GM12878 (cell line): ENCODE measurements around the gene KIZ. TPM values are rescaled to one million over a fixed set of nuclear protein-coding genes. Genes with fewer than 3 reads are reported as not detected.

Experiments
- ATF7 ChIP-seq: fragments of 450-650 bp; IDR thresholded peaks from 2 replicates; pipeline ENCODE4 v1.6.1; 2016; ENCODE audit warnings: low read depth, mild to moderate bottlenecking
- CEBPZ ChIP-seq: fragments of 150-350 bp; IDR thresholded peaks from 2 replicates; pipeline ENCODE4 v1.6.1; 2016; ENCODE audit warnings: low read depth, low read length
- CHD2 ChIP-seq: IDR thresholded peaks from 2 replicates; pipeline ENCODE4 v1.6.1; 2011; ENCODE audit warnings: low read depth, low read length, improper control_type of control experiment, borderline replicate concordance
- HDAC2 ChIP-seq: fragments of 200-600 bp; sonication (generic); IDR thresholded peaks from 2 replicates; pipeline ENCODE4 v1.6.1; 2017
- PAX5 ChIP-seq: IDR thresholded peaks from 2 replicates; pipeline ENCODE4 v1.6.1; 2011; ENCODE audit warnings: low read depth, low read length, borderline replicate concordance
- RAD21 ChIP-seq: IDR thresholded peaks from 2 replicates; pipeline ENCODE4 v1.6.1; 2011; ENCODE audit warnings: mild to moderate bottlenecking, low read depth, low read length, moderate library complexity; ENCODE audit not compliant: insufficient read depth
- RELA ChIP-seq: fragments of 450-650 bp; IDR thresholded peaks from 2 replicates; pipeline ENCODE4 v1.8.0; 2014; ENCODE audit warnings: borderline replicate concordance; ENCODE audit not compliant: partially characterized antibody
- RUNX3 ChIP-seq: IDR thresholded peaks from 2 replicates; pipeline ENCODE4 v1.6.1; 2012; ENCODE audit warnings: low read length, inconsistent platforms
- ZNF274 ChIP-seq: IDR thresholded peaks from one replicate; pipeline ENCODE4 v1.8.0; 2011; ENCODE audit not compliant: insufficient read length, insufficient read depth
- ZNF622 ChIP-seq: fragments of 450-650 bp; IDR thresholded peaks from 2 replicates; pipeline ENCODE4 v1.6.1; 2017; ENCODE audit warnings: mild to moderate bottlenecking, inconsistent platforms
- polyA plus RNA-seq, 11 experiments: library from polyadenylated mRNA; depleted of rRNA in 4 of 11; unstranded in 6 of 11; stranded (reverse) in 5 of 11; fragments of >200 nt; fragmentation: Nextera tagmentation in 4 of 11; fragmentation: Illumina TruSeq in 1 of 11; extraction: Ambion mirVana in 4 of 11; extraction: Trizol in 1 of 11; gene quantifications; 1 replicate in 1 of 11; 2 replicates in 10 of 11; pipeline versions ENCODE4 v1.2.1 to v1.2.3, GENCODE V29; 2011 to 2016; ENCODE audit warnings: inconsistent platforms in 2 of 11, missing spikeins in 2 of 11, low read depth in 1 of 11
- total RNA-seq, 4 experiments: library from RNA; depleted of rRNA in 3 of 4; stranded (reverse); fragments of >200 nt in 3 of 4; fragmentation: Illumina TruSeq in 1 of 4; extraction: Trizol in 1 of 4; gene quantifications; 2 replicates each; pipeline versions ENCODE4 v1.2.1 to v1.2.3, GENCODE V29; 2013 to 2021
- TF ChIP-seq, protein P1 (sequence below): IDR thresholded peaks from 2 replicates; pipeline ENCODE4 v1.6.1; 2012; ENCODE audit warnings: mild to moderate bottlenecking, low read depth, low read length

Gene KIZ
- total and polyA plus RNA-seq, 10 of the 15 experiments (the other 5 are each of a cell fraction or from before 2014, with no cell fraction given) = 2.7 to 11.0 (median 7.3) TPM

- TF ChIP-seq, protein P1, sequence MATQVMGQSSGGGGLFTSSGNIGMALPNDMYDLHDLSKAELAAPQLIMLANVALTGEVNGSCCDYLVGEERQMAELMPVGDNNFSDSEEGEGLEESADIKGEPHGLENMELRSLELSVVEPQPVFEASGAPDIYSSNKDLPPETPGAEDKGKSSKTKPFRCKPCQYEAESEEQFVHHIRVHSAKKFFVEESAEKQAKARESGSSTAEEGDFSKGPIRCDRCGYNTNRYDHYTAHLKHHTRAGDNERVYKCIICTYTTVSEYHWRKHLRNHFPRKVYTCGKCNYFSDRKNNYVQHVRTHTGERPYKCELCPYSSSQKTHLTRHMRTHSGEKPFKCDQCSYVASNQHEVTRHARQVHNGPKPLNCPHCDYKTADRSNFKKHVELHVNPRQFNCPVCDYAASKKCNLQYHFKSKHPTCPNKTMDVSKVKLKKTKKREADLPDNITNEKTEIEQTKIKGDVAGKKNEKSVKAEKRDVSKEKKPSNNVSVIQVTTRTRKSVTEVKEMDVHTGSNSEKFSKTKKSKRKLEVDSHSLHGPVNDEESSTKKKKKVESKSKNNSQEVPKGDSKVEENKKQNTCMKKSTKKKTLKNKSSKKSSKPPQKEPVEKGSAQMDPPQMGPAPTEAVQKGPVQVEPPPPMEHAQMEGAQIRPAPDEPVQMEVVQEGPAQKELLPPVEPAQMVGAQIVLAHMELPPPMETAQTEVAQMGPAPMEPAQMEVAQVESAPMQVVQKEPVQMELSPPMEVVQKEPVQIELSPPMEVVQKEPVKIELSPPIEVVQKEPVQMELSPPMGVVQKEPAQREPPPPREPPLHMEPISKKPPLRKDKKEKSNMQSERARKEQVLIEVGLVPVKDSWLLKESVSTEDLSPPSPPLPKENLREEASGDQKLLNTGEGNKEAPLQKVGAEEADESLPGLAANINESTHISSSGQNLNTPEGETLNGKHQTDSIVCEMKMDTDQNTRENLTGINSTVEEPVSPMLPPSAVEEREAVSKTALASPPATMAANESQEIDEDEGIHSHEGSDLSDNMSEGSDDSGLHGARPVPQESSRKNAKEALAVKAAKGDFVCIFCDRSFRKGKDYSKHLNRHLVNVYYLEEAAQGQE = no peak
- no peak for TF ChIP-seq ZNF622
- no peak for TF ChIP-seq RELA
- no peak for TF ChIP-seq ZNF274
- no peak for TF ChIP-seq CHD2
- TF ChIP-seq RUNX3 = no peak
- TF ChIP-seq PAX5 = no peak
- no peak for TF ChIP-seq ATF7
- TF ChIP-seq CEBPZ = no peak
- TF ChIP-seq RAD21 = no peak
- TF ChIP-seq HDAC2 = no peak
- TF ChIP-seq, all 136 proteins: peak for 0
Measured at GRCh38 chr20:21208999-21209398, 83.1 kb downstream of the KIZ start (continued).
